HepG2 (cell line): Measurements from ENCODE around the gene OPRL1. TPM values are rescaled to one million over a fixed set of nuclear protein-coding genes. Genes with fewer than 3 reads are reported as not detected.

Experiments
- ATAC-seq: fragments of 200-7000 bp; cut with Tn5 transposase; 3 replicates; pipeline ENCODE4 v1.9.1; 2020; ENCODE audit warnings: mild to moderate bottlenecking, moderate library complexity
- BruUV-seq: library from RNA; stranded (reverse); fragments of 400-500 nt; replicated peaks from 2 replicates; lab custom pipeline; 2021; lab: Mats Ljungman, UMichigan
- CTCF ChIA-PET: fragments of 300-600 bp; formaldehyde crosslinking; extraction: SDS; loops from one replicate; lab custom pipeline; 2021; ENCODE audit warnings: low total read pairs, inconsistent platforms, low intra/inter-chr PET ratio; lab: Yijun Ruan, JAX
- POLR2A ChIA-PET: fragments of 350-600 bp; sonication (Branson Sonifier 250); formaldehyde crosslinking; loops from one replicate; lab custom pipeline; 2020; ENCODE audit warnings: antibody characterized with exemption, inconsistent platforms; lab: Yijun Ruan, JAX
- DNase-seq: peaks from one replicate; pipeline ENCODE4 v3.0.0-alpha.2; 2015; ENCODE audit warnings: low spot score
- FAIRE-seq: peaks from 3 replicates; lab custom pipeline; 2011; peaks lifted over from hg19 to GRCh38; lab: Jason Lieb, UNC
- H2AFZ ChIP-seq: one replicate; pipeline ENCODE4 v1.6.1; 2011; ENCODE audit warnings: low read length, inconsistent platforms
- H3K27ac ChIP-seq: fragments of 300-600 bp; 3 replicates; pipeline ENCODE4 v1.8.0; 2011; ENCODE audit warnings: mixed run types, mild to moderate bottlenecking, mixed read lengths, low read length, inconsistent platforms; ENCODE audit not compliant: insufficient read depth; ENCODE audit errors: extremely low read length
- H3K27me3 ChIP-seq, 2 experiments: fragments of 200-600 bp in 1 of 2; 2 replicates in 1 of 2; 3 replicates in 1 of 2; pipeline versions ENCODE4 v1.6.0 to v1.8.0; 2011; ENCODE audit warnings: low read length in 2 of 2, mild to moderate bottlenecking in 2 of 2, moderate library complexity in 2 of 2, inconsistent platforms in 1 of 2; ENCODE audit not compliant: insufficient read depth in 2 of 2, control insufficient read depth in 1 of 2
- H3K36me3 ChIP-seq, 2 experiments: fragments of 200-600 bp in 1 of 2; replicated peaks in 1 of 2; 2 replicates in 1 of 2; 3 replicates in 1 of 2; pipeline versions ENCODE4 v1.5.1 to v1.8.0; 2011; ENCODE audit warnings: low read length in 2 of 2, inconsistent platforms in 1 of 2; ENCODE audit not compliant: insufficient read depth in 2 of 2, control insufficient read depth in 1 of 2
- H3K4me1 ChIP-seq: 2 replicates; pipeline ENCODE4 v1.5.1; 2012; ENCODE audit warnings: low read length, inconsistent platforms; ENCODE audit not compliant: insufficient read depth
- H3K4me2 ChIP-seq: 2 replicates; pipeline ENCODE4 v1.6.0; 2011; ENCODE audit warnings: low read depth, low read length, inconsistent platforms
- H3K4me3 ChIP-seq, 3 experiments: fragments of 200-600 bp in 1 of 3; sonication (generic), shearing (Covaris generic) in 1 of 3; replicated peaks in 1 of 3; 2 replicates each; pipeline ENCODE4 v1.5.1; 2011 to 2016; ENCODE audit warnings: low read length in 3 of 3, inconsistent platforms in 2 of 3, low read depth in 2 of 3, mild to moderate bottlenecking in 2 of 3, control low read depth in 1 of 3, mixed read lengths in 1 of 3; ENCODE audit not compliant: insufficient read depth in 1 of 3
- H3K79me2 ChIP-seq: one replicate; pipeline ENCODE4 v1.6.1; 2011; ENCODE audit warnings: low read length, inconsistent platforms; ENCODE audit not compliant: insufficient read depth
- H3K9ac ChIP-seq: 2 replicates; pipeline ENCODE4 v1.6.0; 2011; ENCODE audit warnings: mild to moderate bottlenecking, low read depth, low read length, inconsistent platforms; ENCODE audit not compliant: insufficient read depth
- H3K9me3 ChIP-seq: 2 replicates; pipeline ENCODE4 v1.5.1; 2012; ENCODE audit warnings: mild to moderate bottlenecking, low read length
- H4K20me1 ChIP-seq: 2 replicates; pipeline ENCODE4 v1.6.0; 2011; ENCODE audit warnings: inconsistent platforms, mild to moderate bottlenecking, low read length, moderate library complexity; ENCODE audit not compliant: insufficient read depth
- BORCS8-MEF2B ChIP-seq: sonication (generic); formaldehyde crosslinking; IDR thresholded peaks from 2 replicates; pipeline ENCODE4 v1.8.0; 2022; ENCODE audit warnings: mild to moderate bottlenecking, missing genetic modification reagents
- CHD2 ChIP-seq: IDR thresholded peaks from 2 replicates; pipeline ENCODE4 v1.6.1; 2011; ENCODE audit warnings: low read depth, low read length, improper control_type of control experiment
- ELF4 ChIP-seq: sonication (generic); formaldehyde crosslinking; IDR thresholded peaks from 2 replicates; pipeline ENCODE4 v1.5.0; 2020; ENCODE audit warnings: missing genetic modification reagents, mild to moderate bottlenecking, moderate library complexity, borderline replicate concordance
- ESRRA ChIP-seq: sonication (generic); formaldehyde crosslinking; IDR thresholded peaks from 2 replicates; pipeline ENCODE4 v1.5.1; 2020; ENCODE audit warnings: mild to moderate bottlenecking, low read depth, missing genetic modification reagents
- KMT2B ChIP-seq: IDR thresholded peaks from 2 replicates; pipeline ENCODE4 v1.6.1; 2016; ENCODE audit warnings: missing genetic modification reagents, missing compliant biosample characterization
- NFE2 ChIP-seq: sonication (generic); formaldehyde crosslinking; IDR thresholded peaks from 2 replicates; pipeline ENCODE4 v1.4.0; 2020; ENCODE audit warnings: missing genetic modification reagents
- ZNF101 ChIP-seq: sonication (generic); formaldehyde crosslinking; IDR thresholded peaks from 2 replicates; pipeline ENCODE4 v1.4.0; 2020; ENCODE audit warnings: mild to moderate bottlenecking, low read depth, missing genetic modification reagents, borderline replicate concordance
- ZNF136 ChIP-seq: sonication (generic); formaldehyde crosslinking; IDR thresholded peaks from 2 replicates; pipeline ENCODE4 v1.8.1; 2022; ENCODE audit warnings: low read depth, mild to moderate bottlenecking, moderate library complexity, missing genetic modification reagents
- ZNF253 ChIP-seq: sonication (generic); formaldehyde crosslinking; IDR thresholded peaks from 2 replicates; pipeline ENCODE4 v1.8.0; 2022; ENCODE audit warnings: mild to moderate bottlenecking, missing genetic modification reagents, borderline replicate concordance
- ZNF430 ChIP-seq: sonication (generic); formaldehyde crosslinking; IDR thresholded peaks from 2 replicates; pipeline ENCODE4 v1.9.0; 2021; ENCODE audit warnings: mild to moderate bottlenecking, missing genetic modification reagents
- WGBS: methylation state at CpG from one replicate; pipeline ENCODE4 v1.1.6; 2017; ENCODE audit warnings: low lambda C conversion rate; 5-methylcytosine and 5-hydroxymethylcytosine counted together
- in situ Hi-C: cut with HindIII; loops from 2 replicates; pipeline ENCODE4 v1.10.0; 2017; ENCODE audit warnings: low pct_unique_long_range_greater_than_20kb; ENCODE audit not compliant: extremely low pct_ligation_motif_present
- intact Hi-C: fragments of 100-400 bp; cut with micrococcal nuclease; formaldehyde crosslinking; loops from one replicate; pipeline ENCODE4 v1.10.0; 2022; ENCODE audit not compliant: unreplicated experiment
- polyA plus RNA-seq, 8 experiments: library from polyadenylated mRNA; depleted of rRNA in 3 of 8; stranded (reverse) in 7 of 8; unstranded in 1 of 8; fragments of >200 nt; fragmentation: Illumina TruSeq in 4 of 8; extraction: Trizol in 4 of 8; gene quantifications; 2 replicates each; pipeline versions ENCODE4 v1.2.1 to v1.2.3, GENCODE V29; 2011 to 2016; ENCODE audit warnings: low read depth in 4 of 8, missing spikeins in 1 of 8, mixed read lengths in 1 of 8; ENCODE audit not compliant: insufficient read depth in 1 of 8
- total RNA-seq, 5 experiments: library from RNA; depleted of rRNA; stranded (reverse); fragments of >200 nt; fragmentation: Illumina TruSeq; extraction: Trizol; gene quantifications; 2 replicates each; pipeline ENCODE4 v1.2.3, GENCODE V29; 2016; ENCODE audit warnings: low read depth in 1 of 5
- TF ChIP-seq, protein P1 (sequence below): sonication (generic); formaldehyde crosslinking; IDR thresholded peaks from 2 replicates; pipeline ENCODE4 v1.4.0; 2020; ENCODE audit warnings: mild to moderate bottlenecking, missing genetic modification reagents, borderline replicate concordance
- TF ChIP-seq, protein P2 (sequence below): IDR thresholded peaks from 2 replicates; pipeline ENCODE4 v1.6.1; 2016; ENCODE audit warnings: low read depth
- TF ChIP-seq, protein P3 (sequence below): sonication (generic); formaldehyde crosslinking; IDR thresholded peaks from 2 replicates; pipeline ENCODE4 v1.8.1; 2022; ENCODE audit warnings: mild to moderate bottlenecking, missing genetic modification reagents

The OPRL1 gene
- total and polyA plus RNA-seq, 2 of the 13 experiments (the other 11 are each of a cell fraction or from before 2014, with no cell fraction given): 0.35 to 0.71 TPM

DNA sequence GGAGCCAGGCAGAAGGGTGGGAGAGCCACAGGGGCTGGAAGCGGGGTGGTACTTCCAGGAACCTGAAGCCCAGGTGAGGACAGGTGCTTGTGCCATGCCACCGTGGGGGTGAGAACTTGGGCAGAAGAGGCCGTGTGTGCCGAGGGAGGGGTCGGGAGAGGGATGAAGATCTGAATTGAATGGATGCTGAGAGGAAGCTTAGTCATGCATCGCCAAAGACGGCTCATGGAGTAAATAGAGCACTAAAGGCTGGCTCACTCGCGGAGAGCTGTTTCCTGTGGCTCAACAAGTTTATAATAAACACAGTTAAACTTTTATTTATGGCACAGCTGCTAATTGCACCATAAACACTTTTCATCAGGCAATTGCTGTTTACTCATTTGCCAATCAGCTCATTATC lies 62.7 kb downstream of the OPRL1 start:
- POLR2A ChIA-PET: no interaction called here
- WGBS: 40% methylated on average over 9 of the region's 9 CpGs
- H2AFZ ChIP-seq: no peak overlapping the region
- H4K20me1 ChIP-seq: no peaks in the 10 kb centered on the region
- TF ChIP-seq BORCS8-MEF2B (CRISPR knock-in tag): no peak
- no peak for TF ChIP-seq KMT2B (CRISPR knock-in tag)
- no peak for TF ChIP-seq ZNF253 (CRISPR knock-in tag)
- TF ChIP-seq, protein P1, sequence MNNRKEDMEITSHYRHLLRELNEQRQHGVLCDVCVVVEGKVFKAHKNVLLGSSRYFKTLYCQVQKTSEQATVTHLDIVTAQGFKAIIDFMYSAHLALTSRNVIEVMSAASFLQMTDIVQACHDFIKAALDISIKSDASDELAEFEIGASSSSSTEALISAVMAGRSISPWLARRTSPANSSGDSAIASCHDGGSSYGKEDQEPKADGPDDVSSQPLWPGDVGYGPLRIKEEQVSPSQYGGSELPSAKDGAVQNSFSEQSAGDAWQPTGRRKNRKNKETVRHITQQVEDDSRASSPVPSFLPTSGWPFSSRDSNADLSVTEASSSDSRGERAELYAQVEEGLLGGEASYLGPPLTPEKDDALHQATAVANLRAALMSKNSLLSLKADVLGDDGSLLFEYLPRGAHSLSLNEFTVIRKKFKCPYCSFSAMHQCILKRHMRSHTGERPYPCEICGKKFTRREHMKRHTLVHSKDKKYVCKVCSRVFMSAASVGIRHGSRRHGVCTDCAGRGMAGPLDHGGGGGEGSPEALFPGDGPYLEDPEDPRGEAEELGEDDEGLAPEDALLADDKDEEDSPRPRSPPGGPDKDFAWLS (CRISPR knock-in tag): no peak
- TF ChIP-seq ZNF430: no peak
- no peak for TF ChIP-seq ESRRA (CRISPR knock-in tag)
- TF ChIP-seq, protein P2, sequence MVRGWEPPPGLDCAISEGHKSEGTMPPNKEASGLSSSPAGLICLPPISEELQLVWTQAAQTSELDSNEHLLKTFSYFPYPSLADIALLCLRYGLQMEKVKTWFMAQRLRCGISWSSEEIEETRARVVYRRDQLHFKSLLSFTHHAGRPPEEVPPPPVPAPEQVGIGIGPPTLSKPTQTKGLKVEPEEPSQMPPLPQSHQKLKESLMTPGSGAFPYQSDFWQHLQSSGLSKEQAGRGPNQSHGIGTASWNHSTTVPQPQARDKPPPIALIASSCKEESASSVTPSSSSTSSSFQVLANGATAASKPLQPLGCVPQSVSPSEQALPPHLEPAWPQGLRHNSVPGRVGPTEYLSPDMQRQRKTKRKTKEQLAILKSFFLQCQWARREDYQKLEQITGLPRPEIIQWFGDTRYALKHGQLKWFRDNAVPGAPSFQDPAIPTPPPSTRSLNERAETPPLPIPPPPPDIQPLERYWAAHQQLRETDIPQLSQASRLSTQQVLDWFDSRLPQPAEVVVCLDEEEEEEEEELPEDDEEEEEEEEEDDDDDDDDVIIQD: no peak
- no peak for TF ChIP-seq ZNF136 (CRISPR knock-in tag)
- no peak for TF ChIP-seq CHD2
- TF ChIP-seq NFE2: no peak
- TF ChIP-seq ELF4: no peak
- no peak for TF ChIP-seq ZNF101 (CRISPR knock-in tag)
- TF ChIP-seq, protein P3, sequence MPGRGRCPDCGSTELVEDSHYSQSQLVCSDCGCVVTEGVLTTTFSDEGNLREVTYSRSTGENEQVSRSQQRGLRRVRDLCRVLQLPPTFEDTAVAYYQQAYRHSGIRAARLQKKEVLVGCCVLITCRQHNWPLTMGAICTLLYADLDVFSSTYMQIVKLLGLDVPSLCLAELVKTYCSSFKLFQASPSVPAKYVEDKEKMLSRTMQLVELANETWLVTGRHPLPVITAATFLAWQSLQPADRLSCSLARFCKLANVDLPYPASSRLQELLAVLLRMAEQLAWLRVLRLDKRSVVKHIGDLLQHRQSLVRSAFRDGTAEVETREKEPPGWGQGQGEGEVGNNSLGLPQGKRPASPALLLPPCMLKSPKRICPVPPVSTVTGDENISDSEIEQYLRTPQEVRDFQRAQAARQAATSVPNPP (CRISPR knock-in tag): no peak
- TF ChIP-seq, all 625 proteins: peak for 0
- FAIRE-seq (no peak), DNase-seq (no peak), ATAC-seq (no peak)
- Histone ChIP-seq H3K4me1 (no peaks in the 10 kb centered on the region), H3K4me3 (no peak overlapping the region), H3K79me2 (no peaks in the 10 kb centered on the region), H3K9ac (no peak overlapping the region), H3K9me3 (peaks cover 26% of the 10 kb centered on the region), H3K4me2 (no peak overlapping the region), H3K36me3 (no peaks in the 10 kb centered on the region), H3K27me3 (peaks cover 13 to 40% of the 10 kb centered on the region in 2 experiments; a peak in 4 of 5 replicates), H3K27ac (no peak overlapping the region)
- intact Hi-C loops (no loop called here), in situ Hi-C loops (no loop called here)
- BruUV-seq: no TSS peak
- CTCF ChIA-PET: no interaction called here
